GM23248 (cell line): Measurements from ENCODE around the gene PRLH. TPM values are rescaled to one million over a fixed set of nuclear protein-coding genes. Genes with fewer than 3 reads are reported as not detected.

Experiments used
- DNase-seq: peaks from one replicate; pipeline ENCODE4 v3.0.0-alpha.2; 2015
- H2AFZ ChIP-seq: fragments of 200-600 bp; sonication (generic); 2 replicates; pipeline ENCODE4 v1.6.1; 2016; ENCODE audit warnings: antibody characterized with exemption
- H3F3A ChIP-seq: fragments of 200-600 bp; sonication (generic); 2 replicates; pipeline ENCODE4 v1.6.1; 2016; ENCODE audit warnings: mild to moderate bottlenecking, antibody characterized with exemption, mixed run types; ENCODE audit not compliant: insufficient read depth
- H3K27ac ChIP-seq: fragments of 200-600 bp; sonication (generic); 2 replicates; pipeline ENCODE4 v1.5.1; 2016; ENCODE audit warnings: mild to moderate bottlenecking
- H3K27me3 ChIP-seq: fragments of 200-600 bp; sonication (generic); replicated peaks from 2 replicates; pipeline ENCODE4 v1.6.1; 2016; ENCODE audit warnings: mild to moderate bottlenecking; ENCODE audit not compliant: insufficient read depth
- H3K36me3 ChIP-seq: fragments of 200-600 bp; sonication (generic); 2 replicates; pipeline ENCODE4 v1.6.1; 2016; ENCODE audit warnings: low read depth, mild to moderate bottlenecking
- H3K4me1 ChIP-seq: fragments of 200-600 bp; sonication (generic); 2 replicates; pipeline ENCODE4 v1.6.1; 2016; ENCODE audit warnings: mild to moderate bottlenecking; ENCODE audit not compliant: insufficient read depth
- H3K4me2 ChIP-seq: fragments of 200-600 bp; sonication (generic); one replicate; pipeline ENCODE4 v1.6.1; 2016; ENCODE audit warnings: mild to moderate bottlenecking; ENCODE audit not compliant: unreplicated experiment
- H3K4me3 ChIP-seq: fragments of 200-600 bp; sonication (generic); 2 replicates; pipeline ENCODE4 v1.5.1; 2016; ENCODE audit warnings: mild to moderate bottlenecking
- H3K79me2 ChIP-seq: fragments of 200-600 bp; sonication (generic); 2 replicates; pipeline ENCODE4 v1.6.1; 2016; ENCODE audit warnings: mild to moderate bottlenecking; ENCODE audit not compliant: insufficient read depth
- H3K9ac ChIP-seq: fragments of 200-600 bp; sonication (generic); 2 replicates; pipeline ENCODE4 v1.6.1; 2016; ENCODE audit warnings: mild to moderate bottlenecking
- H3K9me2 ChIP-seq: fragments of 200-600 bp; sonication (generic); 2 replicates; pipeline ENCODE4 v1.6.1; 2016; ENCODE audit warnings: mixed run types, mild to moderate bottlenecking, moderate library complexity; ENCODE audit not compliant: insufficient read depth
- H3K9me3 ChIP-seq: fragments of 200-600 bp; sonication (generic); one replicate; pipeline ENCODE4 v1.6.1; 2017; ENCODE audit warnings: low read depth
- H4K20me1 ChIP-seq: fragments of 200-600 bp; sonication (generic); 2 replicates; pipeline ENCODE4 v1.6.0; 2016; ENCODE audit not compliant: insufficient read depth
- EZH2 ChIP-seq: fragments of 200-600 bp; sonication (generic); IDR thresholded peaks from 2 replicates; pipeline ENCODE4 v1.6.1; 2018; ENCODE audit warnings: antibody characterized with exemption, mild to moderate bottlenecking; ENCODE audit not compliant: insufficient read depth, poor library complexity, severe bottlenecking
- EZH2phosphoT487 ChIP-seq: fragments of 200-600 bp; sonication (generic); IDR thresholded peaks from 2 replicates; pipeline ENCODE4 v1.6.1; 2018; ENCODE audit warnings: antibody characterized with exemption, moderate library complexity, mild to moderate bottlenecking, low read depth; ENCODE audit not compliant: insufficient read depth
- WGBS, 2 experiments: methylation state at CpG; one replicate each; pipeline ENCODE4 v1.1.6; 2015 to 2017; ENCODE audit warnings: low lambda C conversion rate in 2 of 2, low coverage in 1 of 2; ENCODE audit errors: missing lambda C conversion rate in 2 of 2; 5-methylcytosine and 5-hydroxymethylcytosine counted together
- in situ Hi-C: fragments of 300-500 bp; cut with MboI; formaldehyde crosslinking; loops from 2 replicates; pipeline ENCODE4 v1.15.0; 2020
- polyA plus RNA-seq: library from polyadenylated mRNA; unstranded; fragments of >200 nt; fragmentation: Nextera tagmentation; extraction: Ambion mirVana; gene quantifications from 2 replicates; pipeline ENCODE4 v1.2.1, GENCODE V29; 2016
- total RNA-seq: library from RNA; depleted of rRNA; stranded (reverse); fragments of >200 nt; shearing (Covaris generic); gene quantifications from 2 replicates; pipeline ENCODE4 v1.2.3, GENCODE V29; 2014

PRLH gene
- total and polyA plus RNA-seq, 2 experiments from 2014 or later, result not detected

DNA sequence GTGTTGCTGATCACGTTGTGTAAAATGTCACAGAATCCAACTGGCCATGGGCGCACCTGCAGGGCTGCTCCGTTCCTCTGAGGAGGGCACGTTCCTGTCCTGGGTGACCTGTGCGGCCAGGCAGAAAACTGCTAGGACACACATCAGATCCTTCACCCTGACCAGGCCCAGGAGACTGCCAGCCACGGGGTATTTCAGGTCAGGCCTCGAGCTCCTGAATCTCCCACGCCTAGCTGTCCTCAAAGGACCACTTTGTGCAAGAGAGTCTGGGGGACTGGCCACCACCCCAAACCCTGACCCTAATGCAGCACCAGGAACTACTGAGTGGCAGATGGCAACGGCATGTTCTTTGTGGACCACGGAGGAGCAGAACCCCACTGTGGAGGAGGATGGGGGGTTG lies 11.1 kb downstream of the PRLH start:
- Histone ChIP-seq H3K27ac (no peak overlapping the region), H3K4me1 (peaks cover 1% of the 10 kb centered on the region), H3K9me2 (no peaks in the 10 kb centered on the region), H3F3A (no peaks in the 10 kb centered on the region), H3K9ac (no peak overlapping the region), H3K4me2 (no peak overlapping the region), H2AFZ (no peak overlapping the region), H3K36me3 (no peaks in the 10 kb centered on the region), H4K20me1 (no peaks in the 10 kb centered on the region), H3K9me3 (no peaks in the 10 kb centered on the region), H3K4me3 (no peak overlapping the region), H3K79me2 (no peaks in the 10 kb centered on the region), H3K27me3 (no peaks in the 10 kb centered on the region)
- in situ Hi-C loops, result loop anchor here (25.0 kb wide), 1 partner anchor 685 kb away; no protein-coding TSS in a partner anchor
- TF ChIP-seq EZH2phosphoT487 (no peak), EZH2 (no peak)
- no peak for DNase-seq
- WGBS, 2 experiments, result 86 to 89% methylated on average over 10 of the region's 10 CpGs

- Histone ChIP-seq H3K9ac (no peak overlapping the region), H3K4me2 (no peak overlapping the region), H2AFZ (no peak overlapping the region), H3K9me3 (no peaks in the 10 kb centered on the region), H3K79me2 (no peaks in the 10 kb centered on the region), H3K27ac (no peak overlapping the region), H4K20me1 (no peaks in the 10 kb centered on the region), H3K4me1 (no peaks in the 10 kb centered on the region), H3F3A (no peaks in the 10 kb centered on the region), H3K9me2 (no peaks in the 10 kb centered on the region), H3K4me3 (no peak overlapping the region), H3K27me3 (no peaks in the 10 kb centered on the region), H3K36me3 (no peaks in the 10 kb centered on the region)
- in situ Hi-C loops, result loop anchor here (25.0 kb wide), 1 partner anchor 684 kb away; no protein-coding TSS in a partner anchor
- TF ChIP-seq EZH2, result no peak
- no peak for TF ChIP-seq EZH2phosphoT487
- DNase-seq, result no peak
- WGBS, 2 experiments, result 88 to 90% methylated on average over 26 of the region's 26 CpGs
Observed at GRCh38 chr2:237577956-237578870, 11.8 kb downstream of the PRLH start.

DNA sequence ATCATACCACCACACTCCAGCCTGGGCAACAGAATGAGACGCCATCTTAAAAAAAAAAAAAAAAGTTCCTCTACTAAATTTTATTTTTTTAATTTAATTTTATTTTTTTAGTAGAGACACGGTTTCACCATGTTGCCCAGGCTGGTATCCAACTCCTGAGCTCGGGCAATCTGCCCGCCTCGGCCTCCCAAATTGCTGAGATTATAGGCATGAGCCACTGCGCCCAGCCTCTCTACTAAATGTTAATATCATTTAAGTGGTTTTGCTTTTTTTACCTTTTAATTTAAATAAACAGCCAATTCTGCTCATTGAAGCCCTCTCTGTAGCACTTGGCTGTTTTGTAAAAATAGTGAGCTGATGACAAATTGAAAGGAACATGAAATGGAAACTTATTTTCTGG lies 15.0 kb downstream of the PRLH start:
- no peaks in the 10 kb centered on the region for H3K79me2 ChIP-seq
- no peaks in the 10 kb centered on the region for H3K9me3 ChIP-seq
- H4K20me1 ChIP-seq, result no peaks in the 10 kb centered on the region
- peak overlapping the region; percentile 72; the same call in 1 of the 2 replicates for H2AFZ ChIP-seq
- no peaks in the 10 kb centered on the region for H3K36me3 ChIP-seq
- no peak for DNase-seq
- H3K4me3 ChIP-seq, result peak overlapping the region; percentile 56
- peak overlapping the region; percentile 55 for H3K4me2 ChIP-seq
- TF ChIP-seq EZH2 (no peak), EZH2phosphoT487 (no peak)
- H3F3A ChIP-seq, result no peaks in the 10 kb centered on the region
- in situ Hi-C loops, result loop anchor here (10.0 to 25.0 kb wide), 2 partner anchors 163 to 681 kb away; no protein-coding TSS in a partner anchor
- peak overlapping the region; percentile 26; the same call in 1 of the 2 replicates for H3K9ac ChIP-seq
- no peak overlapping the region for H3K27ac ChIP-seq
- H3K4me1 ChIP-seq, result no peaks in the 10 kb centered on the region
- H3K27me3 ChIP-seq, result no peaks in the 10 kb centered on the region
- H3K9me2 ChIP-seq, result no peaks in the 10 kb centered on the region
- WGBS, 2 experiments, result 21 to 24% methylated on average over 6 of the region's 6 CpGs

DNA sequence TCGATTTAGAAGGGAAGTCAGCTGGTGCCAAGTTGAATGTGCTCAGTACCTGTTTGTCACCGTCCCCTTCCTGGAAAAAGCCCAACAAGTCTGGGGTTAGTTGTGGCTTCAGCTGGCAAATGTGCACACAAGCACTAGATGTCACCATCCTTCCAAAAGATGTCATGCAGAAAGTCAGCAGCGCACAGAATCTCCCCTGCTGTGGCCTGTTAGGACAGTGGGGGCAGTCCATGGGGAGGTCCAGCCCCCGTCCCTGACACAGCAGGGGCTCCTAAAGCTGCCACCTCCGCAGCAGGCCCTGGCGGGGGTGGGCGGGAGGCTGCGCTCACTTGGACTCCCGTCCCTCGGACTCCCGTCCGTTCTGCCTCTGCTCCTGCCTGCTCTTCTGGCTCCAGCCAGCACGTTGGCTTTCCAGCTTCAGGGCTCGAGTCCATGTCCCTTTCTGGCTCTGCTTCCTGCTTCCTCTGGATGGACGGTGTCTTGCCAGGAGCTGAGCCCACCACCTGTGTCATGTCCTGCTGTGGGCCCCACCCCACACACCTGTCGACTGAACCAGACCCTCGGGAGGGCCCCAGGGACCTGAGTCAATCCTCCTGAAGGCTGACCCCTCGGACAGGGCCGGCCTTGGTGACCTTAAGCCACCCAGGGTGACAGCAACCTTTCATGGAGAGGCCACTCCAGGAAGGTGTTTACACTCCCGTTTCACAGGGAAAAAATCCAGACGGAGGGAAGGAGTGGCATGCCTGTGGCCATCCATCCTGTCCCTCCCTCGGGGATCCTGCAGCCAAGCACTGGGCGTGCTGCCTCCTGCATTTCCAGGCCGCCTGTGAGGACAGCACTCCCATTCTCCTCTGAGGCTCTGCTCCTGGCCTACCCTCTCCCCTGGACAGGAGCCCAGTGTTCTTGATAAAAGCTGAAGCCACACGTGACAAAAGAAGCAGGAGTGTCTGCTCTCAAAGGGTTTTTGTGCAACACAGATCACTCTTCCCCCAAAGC lies 15.7 kb downstream of the PRLH start:
- Histone ChIP-seq H3K9ac (peak overlapping the region; percentile 26; the same call in 1 of the 2 replicates), H4K20me1 (no peaks in the 10 kb centered on the region), H3K36me3 (no peaks in the 10 kb centered on the region), H2AFZ (peak overlapping the region; percentile 72), H3K79me2 (no peaks in the 10 kb centered on the region), H3K27me3 (no peaks in the 10 kb centered on the region), H3K4me1 (no peaks in the 10 kb centered on the region), H3K4me3 (peak overlapping the region; percentile 56), H3K4me2 (peak overlapping the region; percentile 55), H3K9me2 (no peaks in the 10 kb centered on the region), H3K9me3 (no peaks in the 10 kb centered on the region), H3K27ac (no peak overlapping the region), H3F3A (no peaks in the 10 kb centered on the region)
- TF ChIP-seq EZH2phosphoT487 (no peak), EZH2 (no peak)
- DNase-seq, result peak; percentile 73
- in situ Hi-C loops, result loop anchor here (10.0 to 25.0 kb wide), 2 partner anchors 163 to 680 kb away; no protein-coding TSS in a partner anchor
- WGBS, 2 experiments, result 21 to 23% methylated on average over 25 of the region's 25 CpGs
